HG03039 (cell line): Measurements from ENCODE around the gene ZNF17.

ENCODE experiments used
- ATAC-seq: cut with Tn5 transposase; IDR thresholded peaks from one replicate; pipeline ENCODE4 v1.9.1; 2021; ENCODE audit warnings: mild to moderate bottlenecking, moderate library complexity; ENCODE audit not compliant: unreplicated experiment

Gene ZNF17

DNA sequence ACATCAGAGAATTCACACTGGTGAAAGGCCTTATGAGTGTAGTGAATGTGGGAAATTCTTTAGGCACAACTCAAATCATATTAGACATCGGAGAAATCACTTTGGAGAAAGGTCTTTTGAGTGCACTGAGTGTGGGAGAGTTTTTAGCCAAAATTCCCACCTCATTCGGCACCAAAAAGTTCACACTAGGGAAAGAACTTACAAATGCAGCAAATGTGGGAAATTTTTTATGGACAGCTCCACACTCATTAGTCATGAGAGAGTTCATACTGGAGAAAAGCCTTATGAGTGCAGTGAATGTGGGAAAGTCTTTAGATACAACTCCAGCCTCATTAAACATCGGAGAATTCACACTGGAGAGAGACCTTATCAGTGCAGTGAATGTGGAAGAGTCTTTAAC is 10.1 kb downstream of the ZNF17 start:
- ATAC-seq: no peak

DNA sequence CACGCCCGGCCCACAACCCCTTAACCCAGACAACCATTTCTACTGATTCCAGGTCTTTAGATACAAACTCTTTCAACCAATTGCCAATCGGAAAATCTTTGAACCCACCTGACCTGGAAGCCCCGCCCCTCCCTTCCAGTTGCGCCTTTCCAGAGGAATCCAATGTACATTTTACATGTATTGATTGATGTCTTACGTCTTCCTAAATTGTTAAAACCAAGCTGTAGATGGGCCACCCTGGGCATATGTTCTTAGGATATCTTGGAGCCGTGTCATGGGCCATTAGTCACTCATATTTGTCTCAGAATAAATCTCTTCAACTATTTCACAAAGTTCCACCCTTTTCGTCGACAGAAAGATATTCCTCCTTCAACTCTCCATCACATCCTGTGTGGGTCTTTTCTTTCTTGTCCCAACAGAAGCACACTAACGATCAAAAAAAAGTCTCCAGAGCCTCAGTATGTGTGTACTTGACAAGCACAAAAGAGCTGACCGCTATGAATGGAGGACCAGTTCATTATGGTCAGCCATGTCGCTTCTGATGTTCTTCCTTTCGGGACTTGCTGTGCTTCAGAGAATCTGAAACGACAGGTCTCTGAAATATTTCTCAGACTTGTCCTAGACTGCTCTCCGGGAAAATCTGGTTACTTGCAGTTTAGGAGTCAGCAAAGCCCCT is 23.6 kb downstream of the ZNF17 start:
- peak; percentile 7 for ATAC-seq

GRCh38 chr19:57435062-57435978 is 24.4 kb downstream of the ZNF17 start, which contains the start of gene ZNF749:
TSS of gene ZNF749 (plus strand) at chr19:57435325. CDS start at chr19:57435579, 254 bp downstream.
- peak; percentile 92 for ATAC-seq

GRCh38 chr19:57436417-57436816 is 25.5 kb downstream of the ZNF17 start:
- ATAC-seq: no peak

DNA sequence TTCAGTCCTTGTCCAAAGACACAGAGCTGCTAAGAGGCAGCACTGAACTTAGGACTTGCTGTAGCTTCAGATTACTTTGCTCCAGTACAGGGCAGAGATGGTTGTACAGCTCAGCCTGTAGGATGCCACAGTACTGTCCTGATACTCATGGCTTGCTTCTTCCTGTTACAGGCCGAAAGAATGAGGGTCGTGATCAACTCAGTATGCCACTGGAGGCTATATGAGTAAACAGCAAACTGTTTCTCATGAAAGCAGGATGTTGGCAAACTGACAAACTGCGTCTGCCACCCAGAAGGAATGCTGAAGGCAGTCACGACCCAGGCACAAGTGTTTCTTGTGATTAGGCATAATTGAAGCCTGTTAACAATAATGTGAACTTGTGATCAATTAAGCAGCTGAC is 27.0 kb downstream of the ZNF17 start:
- no peak for ATAC-seq

DNA sequence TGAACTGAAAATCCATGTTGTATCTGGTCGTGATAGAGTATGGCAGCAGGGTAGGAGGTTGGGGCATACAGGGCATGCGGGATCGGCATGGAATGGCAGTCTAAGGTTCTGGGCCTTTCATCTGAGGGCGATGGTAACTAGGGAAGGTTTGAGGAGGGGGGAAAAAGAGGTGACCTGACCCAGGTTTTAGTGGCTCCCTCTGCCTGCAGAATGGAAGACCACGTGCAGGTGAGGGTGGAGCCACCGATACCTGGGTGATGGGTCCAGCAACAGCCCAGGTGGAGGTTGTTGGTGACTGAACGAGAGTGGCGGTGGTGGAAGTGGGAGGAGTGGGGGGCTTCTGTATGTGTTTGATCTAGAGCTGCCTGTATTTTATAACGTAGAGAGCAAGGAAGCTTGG is 28.0 kb downstream of the ZNF17 start:
- no peak for ATAC-seq

DNA sequence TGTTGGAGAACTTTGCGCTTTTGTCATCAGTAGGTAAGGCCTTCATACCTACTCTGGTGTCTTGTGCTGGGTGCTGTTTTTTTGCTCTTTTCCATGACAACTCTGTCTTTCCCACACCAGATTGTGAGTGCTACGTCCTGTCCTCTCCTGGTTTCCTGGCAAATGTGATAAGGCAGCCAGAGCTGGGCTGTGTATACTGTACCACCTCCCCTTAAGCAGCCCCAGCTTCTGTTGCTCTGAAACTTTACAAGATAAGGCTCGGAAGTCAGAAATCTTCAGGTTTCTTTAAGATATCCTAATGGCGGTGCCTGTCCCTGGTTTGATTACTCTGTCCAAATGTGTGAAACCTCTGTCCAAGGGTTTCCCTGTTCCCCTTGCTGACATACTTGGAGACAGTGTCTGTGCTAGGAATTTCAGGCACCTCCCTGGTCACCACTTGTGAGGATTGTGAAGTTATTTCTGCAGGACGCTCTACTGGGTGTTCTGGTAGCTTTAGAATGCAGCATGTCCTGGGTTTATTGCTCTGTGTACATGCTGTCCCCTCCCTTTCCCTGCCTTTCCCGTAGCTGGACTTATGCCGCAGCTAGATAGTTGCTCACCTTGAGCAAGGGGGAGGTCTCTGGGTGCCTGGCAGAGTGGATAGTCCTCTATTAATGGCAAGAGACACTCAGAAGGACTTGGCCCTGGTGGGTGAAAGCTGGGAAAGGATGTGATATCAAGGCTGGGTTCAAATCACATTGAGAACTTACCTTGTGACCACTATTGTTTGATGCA is 31.2 kb downstream of the ZNF17 start:
- no peak for ATAC-seq

DNA sequence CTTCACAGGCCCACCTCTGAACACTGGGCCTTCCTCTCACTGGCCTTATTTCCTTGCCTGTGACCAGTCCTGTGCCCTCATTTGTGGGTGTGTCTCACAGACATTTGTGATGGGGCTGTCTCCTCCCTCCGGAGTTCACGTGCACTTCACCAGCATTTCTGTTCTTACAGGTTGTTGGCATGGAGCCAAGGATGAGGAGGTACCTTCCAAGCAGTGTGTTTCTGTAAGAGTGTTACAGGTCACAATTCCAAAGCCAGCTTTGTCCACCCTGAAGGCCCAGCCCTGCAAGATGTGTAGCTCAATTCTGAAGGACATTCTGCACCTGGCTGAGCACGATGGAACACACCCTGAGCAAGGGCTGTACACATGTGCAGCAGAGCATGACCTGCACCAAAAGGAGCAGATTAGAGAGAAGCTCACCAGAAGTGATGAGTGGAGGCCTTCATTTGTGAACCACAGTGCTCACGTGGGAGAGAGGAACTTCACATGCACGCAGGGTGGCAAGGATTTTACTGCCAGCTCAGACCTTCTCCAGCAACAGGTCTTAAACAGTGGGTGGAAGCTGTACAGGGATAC is 32.2 kb downstream of the ZNF17 start:
- no peak for ATAC-seq

DNA sequence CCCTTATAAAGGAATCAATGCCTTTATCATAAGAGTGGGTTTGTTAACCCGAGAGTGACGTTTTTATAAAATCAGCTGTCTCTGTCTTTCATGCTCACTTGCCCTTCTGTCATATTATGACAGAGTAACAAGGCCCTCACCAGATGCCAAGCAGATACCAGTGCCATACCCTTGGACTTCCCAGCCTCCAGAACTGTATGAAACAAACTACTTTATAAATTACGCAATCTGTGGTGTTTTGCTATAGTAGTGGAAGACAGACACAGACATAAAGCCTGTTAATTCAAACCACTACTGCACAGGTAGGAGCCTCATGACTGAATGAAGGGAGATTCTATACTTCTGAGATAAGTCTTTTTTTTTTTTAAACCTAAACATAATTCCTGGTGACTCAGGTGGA is 41.3 kb downstream of the ZNF17 start:
- no peak for ATAC-seq

DNA sequence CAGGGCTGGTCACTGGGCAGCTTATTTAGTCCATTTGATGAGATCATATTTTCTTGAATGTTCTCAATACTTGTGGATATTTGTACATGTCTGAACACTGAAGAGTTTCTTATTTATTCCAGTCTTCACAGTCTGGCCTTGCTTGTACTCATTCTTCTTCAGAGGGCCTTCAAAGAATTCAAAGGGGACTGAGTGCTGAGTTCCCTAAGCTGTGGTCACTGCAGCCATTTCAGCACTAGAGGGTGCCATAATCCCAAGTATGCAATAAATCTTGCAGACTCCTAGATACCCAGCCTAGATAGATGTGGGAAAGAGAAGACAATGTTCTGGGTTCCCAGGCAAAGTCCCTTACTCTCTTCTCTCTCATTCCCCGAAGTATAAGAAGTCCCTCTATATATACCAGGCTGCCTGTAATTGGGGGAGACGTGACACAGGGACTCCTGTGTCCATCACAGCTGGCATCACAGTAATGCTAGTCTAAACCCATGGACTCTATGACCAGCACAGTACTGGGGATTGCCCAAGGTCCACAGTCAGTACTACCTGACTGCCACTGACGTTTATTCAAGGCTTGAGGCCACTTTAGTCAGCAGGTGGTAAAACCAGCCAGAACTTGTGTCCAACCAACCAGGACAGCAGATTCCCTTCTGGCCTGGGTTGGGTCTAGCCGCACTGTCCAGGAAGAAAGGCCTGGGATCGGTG is 54.9 kb downstream of the ZNF17 start:
- no peak for ATAC-seq

GRCh38 chr19:57466489-57466888 is 55.5 kb downstream of the ZNF17 start:
- no peak for ATAC-seq
